Kidney capillary endothelial cell (primary cell): ENCODE measurements around the gene PRKCA.
"Not testable (repeated sequence)": the region's sequence is repeated elsewhere in the genome, so short reads cannot be mapped to it uniquely, and the experiment has no call there.

Experiments
- DNase-seq: peaks from one replicate; pipeline ENCODE4 v3.0.0-alpha.2; 2018; ENCODE audit warnings: low spot score

The PRKCA gene

DNA sequence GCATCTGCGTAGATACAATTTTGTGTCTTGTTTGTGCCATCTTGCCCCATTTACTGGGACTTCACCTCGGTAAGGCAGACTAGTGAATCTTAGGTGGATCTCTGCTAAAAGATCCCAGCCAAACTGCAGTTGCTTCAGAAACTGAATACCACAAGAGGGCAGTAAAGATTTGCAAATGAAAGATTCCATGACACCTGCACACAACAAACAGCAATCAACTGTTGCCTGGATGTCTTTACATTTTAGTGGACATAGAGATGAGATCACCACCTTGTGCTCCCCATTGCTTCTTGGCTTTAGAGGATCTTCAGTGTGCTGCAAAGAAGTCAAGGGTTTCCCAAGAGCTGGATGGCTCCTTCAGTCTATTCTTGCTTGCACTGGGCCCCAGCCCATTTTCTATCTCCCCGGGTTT lies 413.3 kb downstream of the PRKCA start:
- DNase-seq, result peak; percentile 66

DNA sequence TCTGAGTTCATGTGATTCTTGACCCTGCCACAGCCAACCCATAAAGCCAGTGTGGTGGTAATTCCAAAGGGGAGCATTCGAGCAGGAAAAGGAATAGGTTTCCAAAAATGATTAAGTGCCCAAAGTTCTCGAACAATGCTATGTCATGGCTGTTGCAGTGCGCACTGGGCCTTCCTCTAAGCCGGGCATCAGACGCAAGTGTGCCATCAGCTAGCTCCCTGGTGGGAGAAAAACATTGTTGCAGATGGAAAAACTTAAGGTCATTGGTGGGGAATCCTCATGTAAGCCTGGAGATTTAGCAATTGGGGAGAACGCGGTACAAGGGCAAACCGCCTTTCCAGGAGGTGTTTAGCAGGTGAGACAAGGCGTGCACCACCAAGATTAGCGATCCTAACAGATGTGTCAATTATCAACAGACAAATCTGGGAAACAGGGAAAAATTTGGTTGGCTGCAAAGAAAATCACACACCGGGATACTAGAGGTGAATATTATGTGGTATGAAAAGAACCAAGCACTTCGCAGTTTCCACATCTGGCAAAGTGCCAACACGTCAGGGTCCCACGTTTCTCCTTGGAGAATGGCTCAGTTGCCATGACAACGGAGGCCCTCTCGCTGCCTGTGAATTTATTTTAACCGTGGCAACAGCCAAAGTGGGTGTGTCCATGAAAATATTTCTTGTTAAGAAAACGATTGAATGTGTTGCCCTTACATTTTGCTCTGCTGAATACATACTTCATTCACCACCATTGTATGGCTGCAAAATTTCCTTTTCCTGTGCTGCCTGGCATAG lies 414.0 kb downstream of the PRKCA start:
- no peak for DNase-seq

DNA sequence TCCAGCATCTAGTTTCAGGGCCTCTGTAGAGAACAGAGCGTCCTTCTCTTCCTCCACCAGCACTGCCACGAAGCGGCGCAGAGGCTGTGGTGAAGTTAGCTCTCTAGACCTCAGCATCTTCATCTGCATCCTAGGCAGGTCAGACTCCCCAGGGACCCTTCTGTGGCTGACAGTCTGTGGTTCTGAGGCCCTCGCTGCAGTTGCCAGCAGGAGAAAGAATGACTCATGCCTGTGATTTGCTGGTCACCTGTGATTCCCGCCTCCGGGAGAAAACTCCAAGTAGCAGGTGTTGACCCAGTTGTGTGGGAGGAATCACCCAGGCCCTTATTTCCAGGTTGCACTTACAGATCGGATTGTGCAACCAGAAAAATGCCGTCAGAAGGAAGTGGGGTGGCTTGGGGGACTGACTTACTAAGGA lies 415.2 kb downstream of the PRKCA start:
- DNase-seq, result no peak

GRCh38 chr17:66720027-66720426 lies 417.6 kb downstream of the PRKCA start:
- no peak for DNase-seq

DNA sequence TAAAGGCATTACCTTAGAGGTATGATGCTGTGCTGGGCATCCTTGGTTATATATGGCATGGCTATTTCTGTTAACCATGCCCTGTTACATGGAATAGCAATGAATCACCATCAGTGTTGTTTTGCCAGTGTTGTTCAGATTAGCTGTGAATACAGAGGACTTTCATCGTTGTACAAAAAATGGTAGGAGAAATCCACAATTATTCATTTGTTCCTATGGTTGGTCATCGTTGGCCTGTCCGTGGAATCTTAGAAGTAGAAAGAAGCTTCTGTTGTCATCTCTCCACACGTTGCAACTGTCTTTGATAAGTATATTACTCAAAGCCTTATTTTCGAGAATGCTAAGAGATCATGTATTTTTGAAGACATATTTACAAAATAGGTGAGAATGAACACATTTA lies 418.2 kb downstream of the PRKCA start:
- DNase-seq, result no peak

DNA sequence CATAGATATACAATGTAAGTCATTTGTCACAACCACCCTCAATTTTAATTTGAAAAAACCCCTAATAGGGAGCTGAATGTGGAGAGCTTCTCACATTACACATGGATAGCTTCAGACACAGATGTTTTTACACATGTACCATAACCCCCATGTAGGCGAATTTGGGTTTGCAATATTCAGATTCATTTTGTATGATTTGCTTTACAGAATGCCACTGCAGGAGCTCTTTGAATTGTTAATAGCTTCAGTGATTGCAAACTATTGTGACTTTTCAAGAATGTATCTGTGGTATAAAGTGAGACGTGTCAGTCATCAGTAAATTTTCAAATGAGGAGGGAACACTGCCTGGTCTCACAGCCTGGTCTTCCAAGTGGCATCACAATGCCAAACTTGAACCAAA lies 419.9 kb downstream of the PRKCA start:
- no peak for DNase-seq

DNA sequence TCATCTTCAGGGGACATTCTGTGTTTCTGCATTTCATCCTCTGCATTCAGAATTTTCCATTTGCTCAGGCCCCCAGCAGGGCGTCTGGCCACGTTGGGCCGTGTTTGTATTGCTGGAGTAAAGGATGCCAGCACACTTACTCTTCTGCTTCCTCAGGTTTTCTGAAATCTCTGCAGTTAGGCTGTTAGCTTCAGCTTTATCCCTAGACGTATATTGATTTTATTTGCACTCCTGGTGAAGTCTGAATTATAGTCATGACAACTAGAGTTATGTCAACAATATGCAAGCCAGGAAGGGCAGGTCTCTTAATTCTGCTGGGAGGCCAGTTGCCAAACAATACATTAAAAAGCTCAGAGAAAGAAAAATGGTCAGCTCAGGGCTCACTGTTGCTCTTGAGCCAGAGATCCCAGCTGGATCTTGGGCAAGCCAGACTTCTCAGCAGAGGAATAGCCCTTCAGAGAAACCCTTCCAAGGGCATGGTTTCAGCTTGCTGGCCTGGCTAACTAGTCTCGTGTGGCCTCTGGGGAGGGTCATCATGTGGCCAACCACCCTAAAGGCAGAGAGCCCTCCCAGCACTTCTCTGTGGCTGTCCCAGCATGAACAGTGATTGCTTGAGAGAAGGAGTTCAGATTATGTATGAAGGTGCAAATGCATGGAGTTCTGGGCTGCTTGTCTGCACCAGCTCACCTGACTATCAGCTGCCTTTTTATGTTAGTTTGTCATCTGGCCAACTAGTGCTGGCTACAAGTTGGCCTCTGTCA lies 422.3 kb downstream of the PRKCA start:
- no peak for DNase-seq

- not testable (repeated sequence) for DNase-seq
These were observed 423.0 kb downstream of the PRKCA start for GRCh38 chr17:66725438-66725837.

DNA sequence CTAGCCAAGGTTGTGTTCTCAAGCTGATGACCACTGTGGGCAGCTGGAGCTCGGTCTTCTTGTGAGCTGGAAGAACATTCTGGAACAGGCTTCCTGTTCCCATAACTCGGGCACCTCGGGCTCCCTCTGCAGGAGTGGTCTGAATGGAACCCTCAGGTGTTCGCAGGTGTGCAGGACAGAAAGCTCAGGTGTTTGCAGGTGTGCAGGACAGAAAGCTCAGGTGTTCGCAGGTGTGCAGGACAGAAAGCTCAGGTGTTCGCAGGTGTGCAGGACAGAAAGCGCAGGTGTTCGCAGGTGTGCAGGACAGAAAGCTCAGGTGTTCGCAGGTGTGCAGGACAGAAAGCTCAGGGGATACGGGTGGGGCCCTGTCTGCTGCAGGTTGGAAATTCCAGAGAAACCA lies 423.5 kb downstream of the PRKCA start:
- no peak for DNase-seq

- no peak for DNase-seq
These were observed 424.0 kb downstream of the PRKCA start for GRCh38 chr17:66726371-66726770.

GRCh38 chr17:66726846-66727245 lies 424.4 kb downstream of the PRKCA start:
- DNase-seq, result no peak

GRCh38 chr17:66727634-66728570 lies 425.5 kb downstream of the PRKCA start:
- DNase-seq, result peak; percentile 67

GRCh38 chr17:66730461-66730923 lies 428.1 kb downstream of the PRKCA start:
- DNase-seq, result no peak

DNA sequence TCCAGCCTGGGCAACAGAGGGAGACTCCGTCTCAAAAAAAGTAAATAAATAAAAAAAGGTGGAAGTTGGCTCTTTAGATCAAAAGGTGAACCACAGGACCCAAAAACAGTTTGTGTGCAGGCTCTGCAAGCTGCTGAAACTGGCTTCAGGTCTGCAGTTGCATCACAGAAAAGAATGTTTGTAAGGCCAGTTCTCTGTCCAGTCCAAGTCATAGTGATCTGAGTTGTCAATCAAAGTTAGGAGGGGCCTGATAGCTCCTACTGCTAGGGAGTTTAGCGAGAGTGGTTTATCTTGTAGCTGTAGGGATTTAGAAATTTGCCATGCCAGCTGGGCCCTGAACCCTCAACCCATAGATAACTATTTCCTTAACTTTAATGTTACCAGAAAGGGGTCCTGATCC lies 431.3 kb downstream of the PRKCA start:
- no peak for DNase-seq

DNA sequence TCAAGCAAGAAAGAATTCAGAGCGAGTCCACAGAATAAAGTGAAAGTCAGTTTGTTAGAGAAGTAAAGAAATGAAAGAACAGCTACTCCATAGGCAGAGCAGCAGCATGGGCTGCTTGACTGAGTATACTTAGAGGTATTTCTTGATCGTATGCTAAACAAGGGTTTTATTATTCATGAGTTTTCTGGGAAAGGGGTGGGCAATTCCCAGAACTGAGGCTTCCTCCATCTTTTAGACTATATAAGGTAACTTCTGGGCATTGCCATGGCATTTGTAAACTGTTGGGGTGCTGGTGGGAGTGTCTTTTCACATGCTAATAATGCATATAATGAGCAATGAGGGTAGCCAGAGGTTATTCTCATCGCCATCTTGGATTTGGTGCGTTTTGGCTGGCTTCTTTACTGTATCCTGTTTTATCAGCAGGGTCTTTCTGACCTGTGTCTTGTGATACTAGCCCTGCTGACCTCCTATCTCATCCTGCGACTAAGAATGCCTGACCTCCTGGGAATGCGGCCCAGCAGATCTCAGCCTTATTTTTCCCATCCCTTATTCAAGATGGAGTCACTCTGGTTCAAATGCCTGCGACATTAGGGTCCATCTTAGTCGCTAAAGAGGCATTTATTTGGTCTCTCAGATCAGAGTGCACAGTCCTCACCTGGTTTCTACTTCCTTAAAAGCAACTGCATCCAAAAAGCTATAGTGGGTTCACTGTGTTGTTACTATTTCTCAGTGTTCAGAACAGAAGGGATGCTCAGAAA lies 432.0 kb downstream of the PRKCA start:
- DNase-seq, result no peak

GRCh38 chr17:66737524-66737923 lies 435.1 kb downstream of the PRKCA start:
- peak; percentile 44 for DNase-seq

- no peak for DNase-seq
These were observed 435.9 kb downstream of the PRKCA start for GRCh38 chr17:66738301-66738700.

GRCh38 chr17:66739553-66739952 lies 437.1 kb downstream of the PRKCA start:
- DNase-seq, result no peak

DNA sequence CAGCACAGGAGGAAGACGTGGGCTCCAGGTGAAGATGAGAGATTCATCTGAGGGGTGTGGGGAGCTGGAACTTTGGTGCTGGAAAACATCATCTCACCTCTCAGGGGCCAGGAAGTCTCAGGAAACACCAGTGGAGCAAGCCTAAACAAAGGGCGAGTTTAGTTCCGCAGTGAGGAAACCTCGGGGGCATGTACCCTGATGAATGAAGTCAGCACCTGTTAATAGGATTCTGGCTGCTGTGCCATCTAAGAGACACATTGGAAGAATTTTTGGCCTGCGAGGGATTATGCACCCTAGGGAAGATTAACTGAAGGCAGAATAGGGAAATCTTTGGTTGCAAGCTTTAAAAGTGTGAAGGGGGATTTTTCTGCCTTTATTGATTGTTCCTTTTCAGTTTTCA lies 437.8 kb downstream of the PRKCA start:
- no peak for DNase-seq

- DNase-seq, result no peak
These were observed 441.1 kb downstream of the PRKCA start for GRCh38 chr17:66743511-66743910.

- DNase-seq, result no peak
These were observed 444.3 kb downstream of the PRKCA start for GRCh38 chr17:66746736-66747135.
